Muscle of arm (tissue), 12 donors: ENCODE data around the gene PLCD1. TPM values are rescaled to one million over a fixed set of nuclear protein-coding genes. Genes with fewer than 3 reads are reported as not detected.

ENCODE experiments used
- DNase-seq: peaks from one replicate; pipeline ENCODE4 v3.0.0-alpha.2; 2013
- polyA plus RNA-seq, 12 donors: library from polyadenylated mRNA; unstranded; fragments of 120-200 nt; gene quantifications; one replicate each; pipeline ENCODE4 v1.2.1, GENCODE V29; 2013; ENCODE audit not compliant: insufficient read length in 12 of 12

The PLCD1 gene
- polyA plus RNA-seq, 12 donors, result 8.7 to 29.9 (median 13.0) TPM; not detected in 1

- DNase-seq, result no peak
These were observed 10.9 kb downstream of the PLCD1 start for GRCh38 chr3:38018296-38019266.

GRCh38 chr3:38017445-38018295 is 11.8 kb downstream of the PLCD1 start:
- no peak for DNase-seq

GRCh38 chr3:38016847-38017444 is 12.5 kb downstream of the PLCD1 start:
- DNase-seq, result no peak

- DNase-seq, result no peak
These were observed 13.0 kb downstream of the PLCD1 start for GRCh38 chr3:38016410-38016809.

GRCh38 chr3:38015984-38016383 is 13.5 kb downstream of the PLCD1 start:
- DNase-seq, result no peak

- no peak for DNase-seq
These were observed 14.0 kb downstream of the PLCD1 start for GRCh38 chr3:38015485-38015884.

GRCh38 chr3:38011111-38011510 is 18.3 kb downstream of the PLCD1 start:
- no peak for DNase-seq

- no peak for DNase-seq
These were observed 19.4 kb downstream of the PLCD1 start for GRCh38 chr3:38009807-38010591.

GRCh38 chr3:38008971-38009580 is 20.4 kb downstream of the PLCD1 start:
- no peak for DNase-seq

GRCh38 chr3:38008191-38008701 is 21.2 kb downstream of the PLCD1 start:
- DNase-seq, result no peak

GRCh38 chr3:38007754-38008090 is 21.7 kb downstream of the PLCD1 start:
- no peak for DNase-seq

GRCh38 chr3:38006445-38006995 is 22.9 kb downstream of the PLCD1 start:
- DNase-seq, result no peak

- no peak for DNase-seq
These were observed 23.4 kb downstream of the PLCD1 start for GRCh38 chr3:38006031-38006430.

GRCh38 chr3:38005076-38006020 is 24.1 kb downstream of the PLCD1 start:
- DNase-seq, result no peak

GRCh38 chr3:38004415-38005075 is 24.9 kb downstream of the PLCD1 start:
- DNase-seq, result peak; percentile 46

GRCh38 chr3:38003817-38004414 is 25.5 kb downstream of the PLCD1 start:
- no peak for DNase-seq

GRCh38 chr3:38003371-38003816 is 26.0 kb downstream of the PLCD1 start:
- peak; percentile 58 for DNase-seq

GRCh38 chr3:38002940-38003339 is 26.5 kb downstream of the PLCD1 start:
- no peak for DNase-seq
